NCI-H187 (cell line): ENCODE data around the gene POLRMT.
"Not testable (repeated sequence)": the region's sequence is repeated elsewhere in the genome, so short reads cannot be mapped to it uniquely, and the experiment has no call there.

ENCODE experiments used
- DNase-seq, 2 experiments: peaks; one replicate each; lab custom pipeline; 2025; lab: John Stamatoyannopoulos, UW

POLRMT gene

DNA sequence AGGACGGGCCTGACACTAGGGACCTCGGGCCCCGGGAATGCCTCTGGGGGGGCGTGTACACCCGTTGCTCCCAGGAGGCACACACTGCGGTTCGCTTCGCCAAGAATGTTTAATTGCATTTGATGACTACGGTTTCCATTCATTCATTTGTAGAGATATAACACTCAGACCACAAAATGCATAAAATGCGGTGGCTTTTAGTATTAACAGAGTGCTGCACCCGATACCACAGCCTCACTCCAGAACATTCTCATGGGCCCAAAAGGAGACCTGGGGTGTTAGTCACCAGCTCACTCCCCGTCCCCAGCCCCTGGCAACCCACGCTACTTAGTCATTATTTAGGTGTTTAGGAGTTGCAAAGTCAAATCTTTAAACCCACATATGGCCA, 21.9 kb downstream of the POLRMT start:
- no peak for DNase-seq

- no peak for DNase-seq
Observed at GRCh38 chr19:610801-611480, 22.4 kb downstream of the POLRMT start.

DNA sequence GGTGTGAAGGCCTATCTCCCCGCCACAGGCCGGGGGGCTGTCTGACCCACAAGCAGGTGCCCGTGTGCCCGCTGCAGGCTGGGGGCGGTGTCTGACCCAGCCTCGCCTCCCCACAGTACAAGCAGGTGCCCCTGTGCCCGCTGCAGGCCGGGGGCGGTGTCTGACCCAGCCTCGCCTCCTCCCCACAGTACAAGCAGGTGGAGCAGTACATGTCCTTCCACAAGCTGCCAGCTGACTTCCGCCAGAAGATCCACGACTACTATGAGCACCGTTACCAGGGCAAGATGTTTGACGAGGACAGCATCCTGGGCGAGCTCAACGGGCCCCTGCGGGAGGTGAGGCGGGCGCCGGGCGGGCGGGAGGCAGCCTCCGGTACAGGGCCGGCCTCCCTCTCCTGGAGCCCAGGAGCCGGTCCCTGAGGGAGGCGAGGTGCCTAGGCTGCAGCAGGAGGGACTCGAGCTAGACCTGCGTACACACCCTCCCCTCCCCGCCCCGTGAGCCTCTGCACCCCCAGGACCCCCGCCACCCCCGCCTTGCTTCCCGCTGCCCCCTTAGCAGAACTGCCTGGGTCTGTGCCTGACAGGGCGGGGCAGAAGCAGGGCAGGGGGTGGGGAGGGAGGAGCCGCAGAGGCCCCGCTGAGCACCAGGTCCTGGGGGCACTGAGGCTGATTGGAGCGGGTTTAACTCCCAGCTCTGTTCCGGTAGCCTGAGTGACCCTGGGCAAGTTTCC, 23.1 kb downstream of the POLRMT start:
- DNase-seq: no peak

DNA sequence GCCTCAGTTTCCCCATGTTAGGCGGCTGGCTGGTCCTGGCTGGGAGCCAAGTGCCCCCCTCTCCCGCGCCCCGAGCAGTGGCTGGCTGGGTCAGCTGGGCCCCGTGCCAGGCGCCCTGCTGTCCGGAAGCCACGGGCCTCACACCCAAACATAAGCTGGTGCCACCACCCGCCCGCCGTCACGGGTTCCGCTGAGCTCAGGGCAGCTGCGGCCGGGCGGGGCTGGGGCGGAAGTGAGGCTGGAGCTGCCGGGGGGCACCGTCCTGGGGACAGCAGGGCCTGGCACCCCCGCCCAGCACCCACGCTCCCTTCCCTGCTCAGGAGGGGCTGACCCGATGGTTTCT, 24.4 kb downstream of the POLRMT start:
- DNase-seq: no peak

DNA sequence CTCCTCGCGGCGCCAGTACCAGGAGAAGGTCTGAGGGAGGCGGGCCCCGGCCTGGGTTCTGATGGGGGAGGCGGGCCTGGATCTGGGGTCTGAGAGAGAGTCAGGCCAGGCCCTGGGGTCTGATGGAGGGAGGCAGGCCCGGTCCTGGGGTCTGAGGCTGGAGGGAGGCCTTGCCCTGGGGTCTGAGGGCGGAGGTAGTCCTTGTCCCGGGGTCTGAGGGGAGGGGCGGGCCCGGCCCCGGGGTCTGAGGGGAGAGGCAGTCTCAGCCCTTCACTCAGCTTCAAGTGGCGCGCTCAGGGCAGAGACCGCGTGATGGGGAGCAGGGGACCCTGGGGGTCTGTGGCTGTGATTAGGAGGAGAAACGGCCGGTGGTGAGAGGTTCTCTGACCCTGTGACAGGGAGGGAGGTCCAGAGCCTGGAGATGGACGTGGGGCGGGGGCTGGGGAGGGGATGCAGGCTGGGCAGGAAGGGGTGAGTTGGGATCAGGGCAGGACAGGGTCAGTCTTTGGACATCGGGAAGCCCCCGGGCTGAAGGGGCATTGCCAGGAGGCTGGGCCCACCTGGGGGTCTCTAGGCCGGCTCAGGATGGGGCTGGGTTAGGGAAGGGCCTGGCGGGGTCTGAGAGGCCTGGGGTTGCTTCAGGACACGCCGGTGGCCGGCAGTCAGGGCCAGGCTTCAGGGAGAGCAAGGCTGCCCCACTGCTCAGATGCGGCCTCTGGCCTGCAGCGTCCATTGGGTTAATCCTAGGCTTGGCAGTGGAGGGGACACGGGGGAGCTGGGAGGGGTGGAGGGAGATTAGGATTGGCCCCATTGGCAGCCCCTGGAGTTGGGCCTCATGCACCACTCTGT, 25.0 kb downstream of the POLRMT start:
- no peak for DNase-seq

DNA sequence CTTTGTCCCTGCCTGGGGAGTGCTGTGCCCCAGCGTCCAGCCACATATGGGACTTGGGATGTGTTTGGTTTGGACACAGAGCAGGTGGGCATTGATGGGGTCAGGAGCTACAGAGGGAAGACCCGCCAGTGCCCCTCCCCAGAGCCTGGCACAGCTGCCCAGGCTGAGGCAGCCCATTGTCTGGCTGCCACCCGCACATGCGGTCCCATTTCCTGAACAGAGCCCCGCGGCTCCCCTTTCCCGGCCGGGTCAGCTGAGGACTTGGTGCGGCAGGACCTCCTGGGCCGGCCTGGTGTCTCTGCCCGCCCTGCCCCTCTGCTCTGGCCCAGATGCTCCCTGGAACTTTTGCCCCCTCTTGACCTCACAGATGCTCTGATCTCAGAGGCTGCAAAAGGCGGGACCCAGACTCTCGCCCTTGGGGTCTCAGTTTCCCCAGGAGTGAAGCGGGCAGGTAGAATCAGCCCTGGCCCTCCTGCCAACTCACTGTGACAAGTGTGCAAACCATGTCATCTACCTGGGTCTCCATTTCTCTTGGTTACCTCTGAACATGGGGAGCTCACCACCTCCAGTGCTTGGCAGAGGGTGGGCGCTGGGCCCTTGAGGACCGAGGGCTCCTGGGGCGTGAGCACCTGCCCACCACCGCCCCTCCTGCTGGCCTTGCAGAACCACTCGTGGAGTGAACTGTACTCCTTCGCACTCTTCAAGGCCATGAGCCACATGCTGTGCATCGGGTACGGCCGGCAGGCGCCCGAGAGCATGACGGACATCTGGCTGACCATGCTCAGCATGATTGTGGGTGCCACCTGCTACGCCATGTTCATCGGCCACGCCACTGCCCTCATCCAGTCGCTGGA, 25.8 kb downstream of the POLRMT start:
- DNase-seq: no peak

- DNase-seq: not testable (repeated sequence)
Observed at GRCh38 chr19:605061-605971, 28.0 kb downstream of the POLRMT start.

DNA sequence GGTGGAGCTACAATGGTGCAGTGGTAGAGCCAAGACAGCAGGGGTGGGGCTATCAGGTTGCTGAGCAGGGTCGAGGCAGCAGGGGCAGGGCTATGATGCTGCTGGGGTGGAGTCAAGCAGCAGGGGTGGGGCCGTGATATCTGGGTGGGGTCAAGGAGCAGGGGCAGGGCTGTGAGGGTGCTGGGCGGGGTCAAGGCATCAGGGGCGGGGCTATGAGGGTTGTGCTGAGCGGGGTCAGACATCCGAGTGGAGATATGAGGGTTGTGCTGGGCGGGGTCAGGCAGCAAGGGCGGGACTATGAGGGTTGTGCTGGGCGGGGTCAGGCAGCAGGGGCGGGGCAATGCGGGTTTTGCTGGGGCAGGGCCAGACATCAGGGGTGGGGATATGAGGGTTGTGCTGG, 29.0 kb downstream of the POLRMT start:
- DNase-seq: no peak

DNA sequence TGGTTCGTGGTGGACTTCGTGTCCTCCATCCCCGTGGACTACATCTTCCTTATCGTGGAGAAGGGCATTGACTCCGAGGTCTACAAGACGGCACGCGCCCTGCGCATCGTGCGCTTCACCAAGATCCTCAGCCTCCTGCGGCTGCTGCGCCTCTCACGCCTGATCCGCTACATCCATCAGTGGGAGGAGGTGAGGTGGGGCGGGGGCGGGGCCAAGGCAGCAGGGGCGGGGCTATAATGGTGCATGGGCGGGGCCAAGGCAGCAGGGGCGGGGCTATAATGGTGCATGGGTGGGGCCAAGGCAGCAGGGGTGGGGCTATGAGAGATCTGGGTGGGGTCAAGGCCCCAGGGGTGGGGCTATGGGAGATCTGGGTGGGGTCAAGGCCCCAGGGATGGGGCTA, 29.6 kb downstream of the POLRMT start:
- not testable (repeated sequence) for DNase-seq

GRCh38 chr19:603302-603639, 30.1 kb downstream of the POLRMT start:
- DNase-seq: not testable (repeated sequence)

GRCh38 chr19:602391-603301, 30.7 kb downstream of the POLRMT start:
- DNase-seq: no peak

DNA sequence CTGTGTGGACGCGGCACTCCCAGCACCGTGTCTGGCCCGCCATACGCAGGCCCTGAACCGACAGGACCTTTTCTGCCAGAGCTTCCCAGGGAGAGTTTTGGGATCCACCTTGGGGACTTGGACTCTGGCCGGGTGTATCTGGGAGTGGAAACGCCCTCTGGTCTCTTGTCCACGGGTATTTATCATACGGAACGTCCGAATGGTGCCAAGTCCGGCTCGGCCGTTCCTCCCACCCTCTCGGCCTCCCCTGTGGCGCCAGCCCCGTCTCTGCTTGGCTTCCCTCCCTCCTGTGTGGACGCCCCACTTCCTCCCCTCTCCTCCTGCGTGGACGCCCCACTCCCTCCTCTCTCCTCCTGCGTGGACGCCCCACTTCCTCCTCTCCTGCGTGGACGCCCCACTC, 31.5 kb downstream of the POLRMT start:
- no peak for DNase-seq

GRCh38 chr19:601310-601709, 32.0 kb downstream of the POLRMT start:
- no peak for DNase-seq

DNA sequence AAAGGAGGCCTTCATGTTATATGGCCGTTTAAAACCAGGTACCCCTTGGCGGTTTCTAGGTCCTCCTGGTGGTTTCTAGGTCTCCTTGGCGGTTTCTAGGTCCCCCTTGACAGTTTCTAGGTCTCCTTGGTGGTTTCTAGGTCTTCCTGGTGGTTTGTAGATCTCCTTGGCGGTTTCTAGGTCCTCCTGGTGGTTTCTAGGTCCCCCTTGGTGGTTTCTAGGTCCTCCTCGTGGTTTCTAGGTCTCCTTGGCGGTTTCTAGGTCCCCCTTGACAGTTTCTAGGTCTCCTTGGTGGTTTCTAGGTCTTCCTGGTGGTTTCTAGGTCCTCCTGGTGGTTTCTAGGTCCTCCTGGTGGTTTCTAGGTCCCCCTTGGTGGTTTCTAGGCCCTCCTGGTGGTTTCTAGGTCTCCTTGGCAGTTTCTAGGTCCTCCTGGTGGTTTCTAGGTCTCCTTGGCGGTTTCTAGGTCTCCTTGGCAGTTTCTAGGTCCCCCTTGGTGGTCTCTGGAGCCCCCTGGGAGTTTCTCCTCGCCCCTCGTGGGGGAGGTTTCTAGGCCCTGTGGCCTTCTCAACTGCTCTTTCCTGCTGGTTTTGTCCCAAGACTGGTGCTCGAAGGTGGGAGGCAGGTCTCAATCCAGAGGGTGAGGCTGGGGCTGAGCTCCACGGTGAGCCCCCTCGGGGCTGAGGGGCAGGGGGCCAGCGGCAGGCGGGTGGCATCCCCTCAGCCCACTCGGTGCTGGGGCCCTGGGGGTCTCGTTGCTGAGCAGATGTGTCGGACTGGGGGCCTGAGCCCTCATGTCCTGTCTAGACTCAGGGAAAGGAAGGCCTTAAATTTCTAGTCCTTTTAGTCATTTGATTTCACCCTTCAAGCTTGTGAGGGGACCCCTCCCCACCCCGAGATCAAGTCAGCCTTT, 35.7 kb downstream of the POLRMT start:
- DNase-seq: no peak

GRCh38 chr19:596263-596655, 37.1 kb downstream of the POLRMT start:
- no peak for DNase-seq

GRCh38 chr19:595326-596262, 37.7 kb downstream of the POLRMT start:
- DNase-seq: no peak

DNA sequence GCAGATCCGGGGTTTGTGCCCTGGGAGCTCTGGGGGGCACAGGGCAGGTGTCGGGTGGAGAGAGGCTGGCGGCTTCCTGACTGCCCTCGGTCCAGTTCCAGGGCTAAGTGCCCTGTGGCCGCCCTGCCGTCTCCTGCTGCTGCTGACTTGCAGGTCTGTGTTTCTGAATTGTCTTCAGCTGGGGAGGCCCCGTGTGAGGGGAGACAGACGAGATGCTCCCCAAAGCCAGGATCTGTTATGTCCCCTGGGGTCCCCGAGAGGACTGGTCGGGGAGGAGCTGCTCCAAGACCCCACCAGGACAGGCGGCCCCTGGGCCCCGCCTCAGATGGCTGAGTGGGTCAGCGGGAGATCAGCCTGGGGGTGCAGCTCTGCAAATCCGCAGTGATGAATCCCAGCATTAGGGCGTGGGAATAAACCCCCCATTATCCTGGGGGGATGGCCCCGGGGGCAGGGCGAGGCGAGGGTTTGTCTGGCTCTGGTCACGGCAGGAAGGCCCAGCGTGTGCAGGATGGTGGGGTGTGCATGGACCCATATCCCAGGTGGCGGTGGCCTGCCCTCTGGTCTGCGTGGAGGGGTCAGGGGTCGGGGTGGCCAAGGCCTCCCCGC, 39.0 kb downstream of the POLRMT start:
- DNase-seq: no peak
